ENCODE results near the gene GUCD1. TPM values are rescaled to one million over a fixed set of nuclear protein-coding genes. Genes with fewer than 3 reads are reported as not detected.
A peak's percentile ranks its signal among the peaks of the same experiment; 100 is the strongest.

GUCD1 gene
- total and polyA plus RNA-seq, 7 donors = 114 to 232 (median 151) TPM

DNA sequence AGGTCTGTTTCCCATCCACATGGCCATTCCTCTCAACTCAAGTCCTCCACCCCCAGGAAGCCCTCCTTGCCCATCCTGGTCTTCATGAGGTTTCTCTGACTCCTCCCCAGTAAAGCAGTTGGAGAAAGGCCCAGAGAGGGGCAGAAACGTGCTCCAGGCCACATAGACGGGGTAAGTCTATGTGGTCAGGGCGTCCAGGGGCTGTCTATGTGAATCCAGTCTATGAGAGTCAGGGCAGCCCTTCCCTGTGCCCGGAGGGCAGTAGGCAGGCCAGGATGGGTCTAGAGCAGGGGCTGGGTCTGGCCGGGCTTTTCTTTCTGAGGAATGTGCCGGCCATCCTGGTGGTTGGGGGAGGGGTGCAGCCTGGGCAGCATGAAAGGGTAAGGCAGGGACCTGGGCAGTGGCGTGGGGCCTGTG is 11.7 kb downstream of the GUCD1 start:
- Histone ChIP-seq H3K36me3 (ENCODE audit: insufficient read depth in 1 of 2, low read depth in 1 of 2) (peaks cover 14 to 71% of the 10 kb centered on the region in 2 donors), H3K4me3 (no peak overlapping the region), H3K9me3 (no peaks in the 10 kb centered on the region), H3K27ac (peak overlapping the region; percentile 83), H3K27me3 (ENCODE audit: insufficient read depth in 3 of 3, low read length in 2 of 3) (no peaks in the 10 kb centered on the region), H3K4me1 (peaks cover 49% of the 10 kb centered on the region)
- TF ChIP-seq CTCF (IDR thresholded peaks at IDR 0.05) = no peak
- intact Hi-C loops (cut with DNase I) = no loop called here
- DNase-seq (no peak), ATAC-seq (peak; percentile 1 to 32 (median 6))
- WGBS, 3 donors = 44 to 63% (median 51%) methylated on average over 7 of the region's 7 CpGs

DNA sequence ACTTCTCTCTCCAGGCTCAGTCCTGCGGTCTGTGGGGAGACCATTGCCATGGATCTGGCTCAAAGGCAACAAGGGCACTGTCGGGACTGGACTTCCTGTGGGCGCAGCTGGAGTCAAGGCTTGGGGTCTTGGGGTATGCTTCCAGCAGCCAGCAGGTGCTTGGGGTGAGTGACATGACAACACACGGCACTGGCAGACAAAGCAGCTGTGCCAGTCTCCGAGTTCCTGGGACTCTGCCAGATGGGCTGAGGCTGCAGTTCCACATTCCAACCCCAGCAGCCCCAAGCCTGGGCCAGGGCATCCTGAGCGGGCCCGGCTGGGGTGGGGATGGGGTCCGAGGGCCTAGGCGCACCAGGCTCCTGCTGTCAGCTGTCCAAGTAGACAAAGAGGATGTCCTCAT is 12.3 kb downstream of the GUCD1 start:
- peak; percentile 26 for TF ChIP-seq CTCF (IDR thresholded peaks at IDR 0.05)
- Histone ChIP-seq H3K27ac (peak overlapping the region; percentile 83), H3K4me3 (no peak overlapping the region), H3K9me3 (no peaks in the 10 kb centered on the region), H3K27me3 (ENCODE audit: insufficient read depth in 3 of 3, low read length in 2 of 3) (no peaks in the 10 kb centered on the region), H3K4me1 (peaks cover 49% of the 10 kb centered on the region), H3K36me3 (ENCODE audit: insufficient read depth in 1 of 2, low read depth in 1 of 2) (peaks cover 14 to 66% of the 10 kb centered on the region in 2 donors)
- intact Hi-C loops (cut with DNase I) = no loop called here
- WGBS, 3 donors = 32 to 46% (median 38%) methylated on average over 9 of the region's 9 CpGs
- ATAC-seq (peak; percentile 78 to 83 (median 80)), DNase-seq (peak; percentile 60 to 86)

GRCh38 chr22:24541681-24542515 is 13.0 kb downstream of the GUCD1 start:
- H3K27ac ChIP-seq = peak overlapping the region; percentile 83

DNA sequence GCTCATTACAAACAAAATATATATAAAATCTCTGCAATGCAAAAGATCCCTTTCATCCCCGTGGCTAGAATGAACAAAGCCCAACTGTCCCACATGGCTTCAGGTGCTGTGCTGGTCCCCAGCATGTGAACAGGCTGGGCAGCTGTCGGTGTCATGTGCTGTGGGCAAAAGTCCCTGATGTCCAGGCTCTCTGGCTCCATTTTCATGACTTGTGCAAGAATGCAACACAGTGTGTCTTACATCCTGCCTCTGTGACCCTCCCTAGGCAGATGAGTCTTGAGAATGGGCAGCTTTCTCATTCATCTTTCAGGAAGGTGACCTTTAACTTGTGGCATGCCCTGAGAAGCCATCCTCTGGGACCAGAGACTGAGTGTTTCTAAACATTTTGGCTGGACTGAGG is 14.5 kb downstream of the GUCD1 start:
- Histone ChIP-seq H3K27ac (peak overlapping the region; percentile 83), H3K36me3 (ENCODE audit: insufficient read depth in 1 of 2, low read depth in 1 of 2) (peaks cover 10 to 51% of the 10 kb centered on the region in 2 donors), H3K9me3 (no peaks in the 10 kb centered on the region), H3K27me3 (ENCODE audit: insufficient read depth in 3 of 3, low read length in 2 of 3) (no peaks in the 10 kb centered on the region), H3K4me1 (peaks cover 49% of the 10 kb centered on the region), H3K4me3 (no peak overlapping the region)
- 35 to 39% (median 36%) methylated on average over 2 of the region's 2 CpGs for whole genome bisulfite sequencing, 3 donors
- no peak for TF ChIP-seq CTCF (IDR thresholded peaks at IDR 0.05)
- ATAC-seq (peak; percentile 75 to 84 (median 80)), DNase-seq (peak; percentile 44 to 65)
- intact Hi-C loops (cut with DNase I) = no loop called here

More at GRCh38 chr22:24541681-24542515, 13.0 kb downstream of the GUCD1 start:
- Histone ChIP-seq H3K9me3 (no peaks in the 10 kb centered on the region), H3K36me3 (ENCODE audit: insufficient read depth in 1 of 2, low read depth in 1 of 2) (peaks cover 14 to 58% of the 10 kb centered on the region in 2 donors), H3K4me1 (peaks cover 49% of the 10 kb centered on the region), H3K27me3 (ENCODE audit: insufficient read depth in 3 of 3, low read length in 2 of 3) (no peaks in the 10 kb centered on the region), H3K4me3 (no peak overlapping the region)
- intact Hi-C loops (cut with DNase I) = no loop called here
- 42 to 55% (median 53%) methylated on average over 6 of the region's 6 CpGs for WGBS, 3 donors
- no peak for TF ChIP-seq CTCF (IDR thresholded peaks at IDR 0.05)
- peak in 1 of 4 donors; percentile 11 for ATAC-seq
- no peak for DNase-seq

Data from psoas muscle (tissue), 8 donors.